Colonic mucosa (tissue), 4 donors: ENCODE data around the gene CTAGE1. TPM values are rescaled to one million over a fixed set of nuclear protein-coding genes. Genes with fewer than 3 reads are reported as not detected.

Experiments used
- DNase-seq: peaks from one replicate; pipeline ENCODE4 v3.0.0-alpha.2; 2020
- H3K27ac ChIP-seq: fragments of 200-600 bp; one replicate; pipeline ENCODE4 v1.8.0; 2021
- H3K27me3 ChIP-seq: fragments of 200-600 bp; one replicate; pipeline ENCODE4 v1.8.0; 2021
- H3K36me3 ChIP-seq: fragments of 200-600 bp; one replicate; pipeline ENCODE4 v1.8.0; 2021
- H3K4me1 ChIP-seq: fragments of 200-600 bp; one replicate; pipeline ENCODE4 v1.8.0; 2021; ENCODE audit warnings: mild to moderate bottlenecking
- H3K4me3 ChIP-seq: fragments of 200-600 bp; one replicate; pipeline ENCODE4 v1.8.0; 2021
- H3K9ac ChIP-seq, 2 donors: one replicate each; pipeline ENCODE4 v1.7.0; 2013; ENCODE audit warnings: control low read depth in 2 of 2, low read depth in 2 of 2, low read length in 2 of 2
- H3K9me3 ChIP-seq: fragments of 200-600 bp; one replicate; pipeline ENCODE4 v1.8.0; 2021
- CTCF ChIP-seq: fragments of 200-600 bp; IDR thresholded peaks from one replicate; pipeline ENCODE4 v1.8.0; 2022; ENCODE audit warnings: antibody characterized with exemption, mild to moderate bottlenecking
- intact Hi-C: fragments of 100-400 bp; cut with DNase I; formaldehyde crosslinking; loops from one replicate; pipeline ENCODE4 v1.14.1; 2022
- total RNA-seq, 2 donors: library from RNA; stranded (reverse); fragmentation: NEBNext Ultra II Directional in 1 of 2; extraction: Animal tissue kit (Norgen Biotek cat#: 25700) in 1 of 2; gene quantifications; one replicate each; pipeline ENCODE4 v1.2.1, GENCODE V29; 2021
- donor health status: healthy.
- donor health status: DM: no; HTN: no; CAD: no.
- donor health status: DM: no; HTN: no; CAD: no.

The CTAGE1 gene
- total RNA-seq, 2 donors from 2014 or later: not detected

- no peak for TF ChIP-seq CTCF
- Histone ChIP-seq H3K4me3 (no peak overlapping the region), H3K36me3 (no peaks in the 10 kb centered on the region), H3K27ac (no peak overlapping the region), H3K9me3 (no peaks in the 10 kb centered on the region), H3K9ac (no peak overlapping the region), H3K4me1 (no peaks in the 10 kb centered on the region), H3K27me3 (no peaks in the 10 kb centered on the region)
- intact Hi-C loops: no loop called here
- no peak for DNase-seq
These were observed 41.8 kb upstream of the CTAGE1 start for GRCh38 chr18:22459491-22459890.

GRCh38 chr18:22457524-22457923 lies 39.8 kb upstream of the CTAGE1 start:
- intact Hi-C loops: no loop called here
- no peak for DNase-seq

GRCh38 chr18:22456547-22456946 lies 38.8 kb upstream of the CTAGE1 start:
- Histone ChIP-seq H3K27ac (no peak overlapping the region), H3K4me1 (no peaks in the 10 kb centered on the region), H3K9ac (no peak overlapping the region), H3K27me3 (no peaks in the 10 kb centered on the region), H3K4me3 (no peak overlapping the region), H3K9me3 (no peaks in the 10 kb centered on the region), H3K36me3 (no peaks in the 10 kb centered on the region)
- TF ChIP-seq CTCF: no peak
- intact Hi-C loops: no loop called here
- DNase-seq: no peak

More at GRCh38 chr18:22457524-22457923, 39.8 kb upstream of the CTAGE1 start:
- Histone ChIP-seq H3K4me1 (no peaks in the 10 kb centered on the region), H3K9ac (no peak overlapping the region), H3K27me3 (no peaks in the 10 kb centered on the region), H3K27ac (no peak overlapping the region), H3K9me3 (no peaks in the 10 kb centered on the region), H3K36me3 (no peaks in the 10 kb centered on the region), H3K4me3 (no peak overlapping the region)
- TF ChIP-seq CTCF: no peak

GRCh38 chr18:22456116-22456480 lies 38.4 kb upstream of the CTAGE1 start:
- intact Hi-C loops: no loop called here
- Histone ChIP-seq H3K9ac (no peak overlapping the region), H3K36me3 (no peaks in the 10 kb centered on the region)

GRCh38 chr18:22455425-22456115 lies 37.9 kb upstream of the CTAGE1 start:
- no peak for DNase-seq
- intact Hi-C loops: no loop called here
- no peaks in the 10 kb centered on the region for H3K9me3 ChIP-seq
- H3K36me3 ChIP-seq: no peaks in the 10 kb centered on the region
- no peaks in the 10 kb centered on the region for H3K27me3 ChIP-seq
- no peak for TF ChIP-seq CTCF
- H3K4me1 ChIP-seq: no peaks in the 10 kb centered on the region
- H3K9ac ChIP-seq: no peak overlapping the region
- no peak overlapping the region for H3K27ac ChIP-seq
- no peak overlapping the region for H3K4me3 ChIP-seq

More at GRCh38 chr18:22456116-22456480, 38.4 kb upstream of the CTAGE1 start:
- H3K27me3 ChIP-seq: no peaks in the 10 kb centered on the region
- no peak for TF ChIP-seq CTCF
- H3K4me1 ChIP-seq: no peaks in the 10 kb centered on the region
- no peaks in the 10 kb centered on the region for H3K9me3 ChIP-seq
- H3K4me3 ChIP-seq: no peak overlapping the region
- no peak for DNase-seq
- H3K27ac ChIP-seq: no peak overlapping the region
